Measurements from ENCODE around the gene CCDC142.
A peak's percentile ranks its signal among the peaks of the same experiment; 100 is the strongest.

CCDC142 gene, protein sequence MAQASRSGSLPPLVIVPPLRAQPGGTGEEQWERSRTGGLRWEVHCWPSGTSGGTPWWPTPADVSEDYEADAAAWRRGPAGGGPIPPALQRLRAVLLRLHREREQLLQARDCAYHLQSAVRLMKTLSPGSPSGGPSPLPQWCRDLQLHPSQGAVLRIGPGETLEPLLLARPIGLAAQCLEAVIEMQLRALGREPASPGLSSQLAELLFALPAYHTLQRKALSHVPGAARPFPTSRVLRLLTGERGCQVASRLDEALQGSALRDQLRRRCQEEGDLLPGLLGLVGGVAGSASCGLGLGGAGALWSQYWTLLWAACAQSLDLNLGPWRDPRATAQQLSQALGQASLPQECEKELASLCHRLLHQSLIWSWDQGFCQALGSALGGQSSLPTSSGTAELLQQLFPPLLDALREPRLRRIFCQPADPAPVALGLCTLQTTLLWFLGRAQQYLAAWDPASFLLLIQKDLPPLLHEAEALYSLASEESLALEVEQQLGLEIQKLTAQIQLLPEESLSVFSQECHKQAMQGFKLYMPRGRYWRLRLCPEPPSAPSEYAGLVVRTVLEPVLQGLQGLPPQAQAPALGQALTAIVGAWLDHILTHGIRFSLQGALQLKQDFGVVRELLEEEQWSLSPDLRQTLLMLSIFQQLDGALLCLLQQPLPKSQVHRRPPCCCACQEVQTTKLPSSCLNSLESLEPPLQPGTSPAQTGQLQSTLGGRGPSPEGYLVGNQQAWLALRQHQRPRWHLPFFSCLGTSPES

GRCh38 chr2:74482801-74483674, at the start of gene CCDC142, which contains the start of gene TTC31:
CCDC142 (minus strand) TSS chr2:74482998; CDS start chr2:74482837, 161 bp downstream.
TTC31 (plus strand) TSS chr2:74483081; CDS start chr2:74483096, 15 bp downstream.
- DNase-seq (ENCODE audit: low spot score), result peak; percentile 94

GRCh38 chr2:74532222-74532621, 49.4 kb upstream of the CCDC142 start:
- peak; percentile 50 for DNase-seq (ENCODE audit: low spot score)

GRCh38 chr2:74531666-74532065, 48.9 kb upstream of the CCDC142 start:
- no peak for DNase-seq (ENCODE audit: low spot score)

- peak; percentile 68 for DNase-seq (ENCODE audit: low spot score)
These were observed 47.7 kb upstream of the CCDC142 start for GRCh38 chr2:74530239-74531187.

DNA sequence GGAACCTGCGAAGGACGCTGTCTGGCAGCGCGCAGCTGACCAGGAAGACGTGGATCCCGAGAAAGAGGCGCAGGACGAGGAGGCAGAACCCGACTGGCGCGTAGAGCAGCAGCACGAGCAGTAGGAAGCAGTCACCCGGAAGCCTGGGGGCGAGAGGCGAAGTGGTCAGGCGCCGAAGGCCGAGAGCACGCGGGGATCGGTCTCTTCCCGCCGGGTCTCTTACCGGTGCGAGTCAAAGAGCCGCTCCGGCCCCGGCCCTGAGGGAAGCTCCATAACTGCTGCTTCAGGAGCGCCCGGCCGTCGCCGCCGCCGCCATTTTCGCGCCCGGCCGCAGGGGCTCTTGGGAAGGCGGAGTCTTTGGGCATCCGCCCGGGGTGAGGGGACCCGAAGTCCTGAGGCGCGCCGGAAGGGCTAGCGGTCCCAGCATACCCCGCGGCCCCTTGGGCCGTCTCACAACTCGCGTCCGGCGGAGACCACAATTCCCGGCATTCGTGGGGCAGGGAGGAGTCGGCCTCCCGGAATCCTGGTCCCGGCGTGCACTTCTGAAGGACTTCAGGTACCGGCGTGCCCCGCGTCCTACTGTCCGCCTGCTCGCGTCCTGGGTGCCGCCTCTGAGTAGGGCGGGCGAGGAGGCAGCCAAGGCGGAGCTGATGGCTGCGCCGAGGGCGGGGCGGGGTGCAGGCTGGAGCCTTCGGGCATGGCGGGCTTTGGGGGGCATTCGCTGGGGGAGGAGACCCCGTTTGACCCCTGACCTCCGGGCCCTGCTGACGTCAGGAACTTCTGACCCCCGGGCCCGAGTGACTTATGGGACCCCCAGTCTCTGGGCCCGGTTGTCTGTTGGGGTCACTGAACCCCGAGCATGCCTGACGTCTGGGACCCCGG, 46.8 kb upstream of the CCDC142 start, which contains the start of the genes AUP1 and HTRA2:
TSS of gene AUP1 (minus strand) at position 350 of the 882 bp plus-strand sequence. CDS start at position 273, 77 bp downstream.
TSS of gene HTRA2 (plus strand) at position 577 of the 882 bp plus-strand sequence. CDS start at position 651, 74 bp downstream.
- peak; percentile 99 for DNase-seq (ENCODE audit: low spot score)

- no peak for DNase-seq (ENCODE audit: low spot score)
These were observed 46.0 kb upstream of the CCDC142 start for GRCh38 chr2:74528600-74529356.

- DNase-seq (ENCODE audit: low spot score), result no peak
These were observed 44.9 kb upstream of the CCDC142 start for GRCh38 chr2:74527741-74528140.

DNA sequence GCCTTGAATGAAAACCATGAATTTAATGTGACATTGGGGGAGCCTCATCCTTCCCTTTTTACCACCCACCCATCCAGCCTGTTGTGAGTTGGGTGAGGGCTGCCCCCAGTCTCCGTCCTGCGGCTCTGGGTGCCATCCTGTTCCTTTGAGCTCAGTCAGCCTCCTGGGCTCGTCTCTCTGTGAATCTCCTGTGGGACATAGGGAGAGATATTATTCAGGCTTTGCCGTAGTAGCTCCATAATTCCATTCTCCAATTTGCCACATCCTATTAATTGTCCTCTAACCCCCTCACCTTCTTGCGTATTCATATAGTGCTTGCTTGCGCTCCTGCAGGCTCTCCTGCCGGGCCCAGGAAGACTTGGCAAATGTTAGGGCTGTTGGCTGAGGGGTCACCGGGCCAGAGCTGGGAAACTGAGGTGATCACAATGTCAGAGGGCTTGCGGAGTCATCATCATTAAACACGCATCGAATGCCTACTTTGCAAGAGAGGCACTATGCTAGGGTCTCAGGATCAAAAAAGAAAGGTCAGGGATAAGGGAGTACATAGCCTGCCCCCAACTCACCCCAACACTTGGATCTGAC, 43.9 kb upstream of the CCDC142 start:
- no peak for DNase-seq (ENCODE audit: low spot score)

- no peak for DNase-seq (ENCODE audit: low spot score)
These were observed 43.2 kb upstream of the CCDC142 start, which contains the start of gene DQX1 for GRCh38 chr2:74525717-74526648. DQX1 (minus strand) TSS chr2:74526231; CDS start chr2:74525729, 502 bp downstream.

- no peak for DNase-seq (ENCODE audit: low spot score)
These were observed 42.3 kb upstream of the CCDC142 start for GRCh38 chr2:74524955-74525716.

GRCh38 chr2:74524005-74524404, 41.2 kb upstream of the CCDC142 start:
- no peak for DNase-seq (ENCODE audit: low spot score)

DNA sequence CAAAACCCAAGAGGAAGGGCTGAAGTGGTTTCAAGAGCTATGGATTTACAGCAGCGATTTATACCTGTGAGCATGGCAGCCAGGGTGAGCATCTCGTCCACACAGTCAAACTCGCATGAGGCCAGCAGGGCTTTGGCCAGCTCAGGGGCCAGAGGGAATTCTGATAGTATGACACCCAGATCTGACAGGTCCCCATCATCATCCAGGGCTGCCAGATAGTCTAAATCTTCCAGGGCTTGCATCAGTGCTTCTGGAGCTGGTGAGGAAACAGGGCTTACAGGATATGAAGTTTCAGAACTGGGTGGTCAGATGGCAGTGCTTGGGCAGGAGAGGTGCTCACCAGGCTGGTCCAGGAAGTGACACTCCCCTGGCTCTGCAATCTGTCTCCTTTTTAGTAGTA, 39.7 kb upstream of the CCDC142 start:
- DNase-seq (ENCODE audit: low spot score), result no peak

- DNase-seq (ENCODE audit: low spot score), result no peak
These were observed 33.9 kb upstream of the CCDC142 start for GRCh38 chr2:74516650-74517049.

DNA sequence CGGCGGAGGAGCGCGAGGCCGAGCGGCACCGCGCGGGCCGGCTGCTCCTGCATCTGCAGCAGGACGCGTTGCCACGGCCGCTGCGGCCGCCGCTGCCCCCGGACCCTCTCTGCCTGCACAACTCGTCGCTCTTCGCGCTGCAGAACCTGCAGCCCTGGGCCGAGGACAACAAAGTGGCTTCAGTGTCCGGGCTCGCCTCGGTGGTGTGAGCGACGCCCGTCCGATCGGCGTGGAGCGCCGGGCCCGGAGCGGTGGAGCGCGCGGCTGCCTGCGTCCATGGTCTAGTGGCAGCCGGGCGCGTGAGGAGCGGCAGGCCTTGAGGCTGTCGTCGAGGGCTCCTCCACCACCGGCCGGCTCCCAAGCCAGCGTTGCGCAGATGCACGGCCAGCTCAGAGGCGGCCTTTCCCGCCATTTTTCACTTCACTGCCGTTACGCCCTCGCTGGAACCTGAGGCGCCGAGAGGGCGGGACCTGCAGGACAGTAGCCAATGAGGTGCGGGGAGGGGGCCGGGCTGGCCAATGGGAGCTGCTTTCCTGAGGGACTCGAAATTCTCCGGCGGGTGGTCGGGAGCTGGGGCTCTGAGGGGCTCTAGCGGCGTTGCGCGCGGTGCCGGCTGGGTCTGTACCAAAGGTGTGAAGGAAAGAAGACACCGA, 33.3 kb upstream of the CCDC142 start:
- DNase-seq (ENCODE audit: low spot score), result peak; percentile 86

GRCh38 chr2:74515271-74515980, 32.6 kb upstream of the CCDC142 start:
- DNase-seq (ENCODE audit: low spot score), result no peak

Measured in GM03348 (cell line).